Dermis microvascular lymphatic vessel endothelial cell (primary cell): Measurements from ENCODE around the gene KRT34. TPM values are rescaled to one million over a fixed set of nuclear protein-coding genes. Genes with fewer than 3 reads are reported as not detected.
A peak's percentile ranks its signal among the peaks of the same experiment; 100 is the strongest.
"Not testable (repeated sequence)": the region's sequence is repeated elsewhere in the genome, so short reads cannot be mapped to it uniquely, and the experiment has no call there.

ENCODE experiments used
- DNase-seq, 2 donors: peaks; one replicate each; pipeline versions ENCODE4 v3.0.0 to v3.0.0-alpha.2; 2010; ENCODE audit warnings: low read depth in 2 of 2
- total RNA-seq: library from RNA; depleted of rRNA; stranded (reverse); fragments of >200 nt; gene quantifications from 2 replicates; pipeline ENCODE4 v1.2.1, GENCODE V29; 2014

KRT34 gene
- total RNA-seq, 1 donor from 2014 or later = not detected

DNA sequence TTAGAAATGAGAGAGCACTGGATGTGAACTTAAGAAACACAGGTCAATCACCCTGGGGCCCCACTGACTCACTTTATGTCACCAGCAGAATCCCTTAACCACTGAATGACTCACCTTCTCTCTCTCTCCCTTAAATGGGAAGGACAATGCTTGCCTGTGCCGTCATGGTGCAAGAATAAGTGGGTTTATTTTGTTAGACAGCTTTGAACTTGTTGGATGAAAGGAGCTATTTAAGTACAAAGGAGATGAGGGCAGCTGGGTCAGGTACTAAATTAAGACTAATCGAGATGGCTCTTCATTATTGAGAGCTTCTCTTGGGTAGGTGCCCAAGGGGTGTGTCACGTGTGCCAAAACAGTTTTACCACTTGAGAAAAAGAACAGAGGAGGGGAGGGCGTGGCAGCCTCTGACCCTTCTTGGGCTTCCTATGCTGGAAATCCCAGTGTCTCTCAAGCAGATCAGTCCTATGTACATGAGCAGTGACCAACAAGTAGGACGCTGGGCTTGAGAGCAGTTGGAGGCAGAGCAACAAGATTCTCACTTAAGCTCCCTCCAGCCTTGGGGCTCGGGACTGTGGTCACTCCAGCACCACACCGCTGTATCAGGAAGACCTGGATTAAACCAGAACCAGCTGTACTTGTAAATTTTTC is 22.0 kb upstream of the KRT34 start:
- DNase-seq = peak in 1 of 2 donors; percentile 57

DNA sequence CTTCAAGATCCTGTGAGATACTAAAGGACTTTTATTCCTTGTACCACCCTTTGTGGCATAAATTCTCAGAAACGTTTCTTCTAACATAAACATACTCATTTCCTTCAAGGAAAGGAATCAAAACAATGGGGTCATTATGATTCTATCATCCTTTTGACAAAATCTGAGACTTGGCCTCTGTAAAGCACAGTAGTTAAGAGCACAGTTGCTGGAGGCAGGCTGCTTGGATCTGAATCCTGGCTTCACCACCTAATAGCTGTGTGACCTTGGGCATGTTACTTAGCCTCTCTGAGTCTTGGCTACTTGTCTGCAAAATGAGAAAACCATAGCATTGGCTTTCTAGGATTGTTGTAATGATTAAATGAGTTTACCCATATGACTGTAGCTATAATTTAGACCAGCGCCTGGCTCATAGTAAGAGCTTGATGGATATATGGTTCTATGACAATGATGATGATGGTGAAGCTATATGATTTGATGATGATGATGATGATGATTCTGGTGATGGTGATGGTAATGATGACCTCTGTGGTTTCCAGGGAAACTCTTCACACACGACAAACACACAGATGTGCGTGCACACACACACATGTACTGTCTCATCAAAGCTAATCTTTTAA is 21.4 kb upstream of the KRT34 start:
- peak in 1 of 2 donors; percentile 34 for DNase-seq

DNA sequence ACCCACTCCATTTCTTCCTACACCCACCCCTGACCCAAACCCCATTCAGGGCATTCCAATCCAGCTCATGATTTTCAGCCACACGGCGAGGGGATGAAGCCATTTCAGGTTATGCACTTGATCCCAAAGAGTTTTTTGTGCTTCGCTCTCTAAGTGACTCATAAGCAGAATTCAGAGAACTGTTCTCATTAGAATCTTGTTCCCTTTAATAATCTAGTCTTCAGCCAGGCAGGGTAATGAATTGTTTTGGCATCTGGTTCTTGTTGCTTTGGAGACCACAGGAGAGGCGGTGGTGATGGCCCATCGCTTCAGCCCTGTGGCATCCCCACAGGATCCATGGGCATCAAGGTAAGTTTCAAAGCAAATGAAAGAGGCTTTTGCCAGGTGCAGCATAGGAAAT is 20.1 kb upstream of the KRT34 start:
- no peak for DNase-seq

DNA sequence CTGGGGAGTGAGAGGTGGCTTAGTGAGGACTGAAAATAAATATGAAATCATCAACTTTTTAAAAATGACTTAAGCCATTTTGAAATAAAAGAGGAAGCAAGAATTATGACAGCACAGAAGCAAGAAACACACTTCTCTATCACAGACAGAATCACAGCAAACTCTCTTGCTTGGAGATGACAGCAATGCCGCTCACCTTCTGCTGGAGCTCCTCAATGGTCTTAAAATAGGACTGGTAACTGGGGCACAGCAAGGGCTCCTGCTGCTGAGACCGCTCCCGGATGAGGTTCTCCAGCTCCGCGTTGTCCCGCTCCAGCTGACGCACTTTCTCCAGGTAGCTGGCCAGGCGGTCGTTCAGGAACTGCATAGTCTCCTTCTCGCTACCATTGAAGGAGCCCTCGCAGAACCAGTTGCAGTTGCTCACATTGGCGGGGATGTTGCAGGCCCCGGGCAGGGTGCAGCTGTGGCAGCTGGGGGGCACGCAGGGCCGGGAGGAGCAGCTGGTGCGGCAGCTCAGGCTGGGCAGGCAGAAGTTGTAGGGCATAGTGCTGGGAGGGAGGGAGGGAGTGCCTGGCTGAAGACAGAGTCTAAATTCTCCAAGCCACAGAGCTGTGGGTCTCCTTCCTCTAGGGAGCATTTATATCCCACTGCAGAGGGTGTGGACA is 15.0 kb upstream of the KRT34 start, which contains the start of gene KRT31:
Gene KRT31 (minus strand): TSS at position 613 of the 665 bp plus-strand sequence. CDS start 69 bp downstream, at position 544.
- DNase-seq = no peak

DNA sequence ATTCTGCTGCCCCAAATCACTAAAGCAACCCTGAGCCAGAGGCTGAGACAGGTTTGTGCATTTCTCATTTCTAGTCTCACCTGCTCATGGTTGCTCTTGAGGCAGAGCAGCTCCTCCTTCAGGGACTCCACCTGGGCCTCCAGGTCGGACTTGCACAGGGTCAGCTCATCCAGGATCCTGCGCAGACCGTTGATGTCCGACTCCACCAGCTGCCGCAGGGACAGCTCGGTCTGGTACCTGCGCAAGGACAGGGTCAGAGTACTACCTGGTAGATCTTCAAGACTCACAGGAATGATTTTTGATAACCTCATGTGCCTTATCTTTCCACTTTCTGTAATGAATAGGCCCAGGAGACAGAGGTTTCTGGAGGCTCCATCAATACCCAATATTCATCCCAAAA is 14.2 kb upstream of the KRT34 start:
- DNase-seq = no peak

DNA sequence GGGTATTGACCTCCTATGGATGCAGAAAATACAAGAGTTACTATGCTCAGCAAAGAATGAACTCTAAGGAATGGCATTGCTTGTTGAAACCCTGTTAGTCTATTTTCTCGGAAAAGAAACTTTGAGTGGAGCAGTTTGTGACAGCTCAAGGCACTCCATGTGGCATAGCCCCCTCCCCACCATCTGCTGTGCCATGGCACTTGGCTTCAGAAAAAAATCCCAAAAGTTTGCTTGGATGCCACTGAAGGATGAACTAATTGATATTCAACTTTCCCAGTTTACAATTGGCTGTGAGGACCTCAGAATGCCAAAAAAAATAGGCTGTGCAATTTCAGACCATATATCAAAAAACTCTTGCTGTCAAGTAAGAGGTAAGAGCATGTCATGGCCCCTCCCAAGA is 13.5 kb upstream of the KRT34 start:
- DNase-seq = no peak

DNA sequence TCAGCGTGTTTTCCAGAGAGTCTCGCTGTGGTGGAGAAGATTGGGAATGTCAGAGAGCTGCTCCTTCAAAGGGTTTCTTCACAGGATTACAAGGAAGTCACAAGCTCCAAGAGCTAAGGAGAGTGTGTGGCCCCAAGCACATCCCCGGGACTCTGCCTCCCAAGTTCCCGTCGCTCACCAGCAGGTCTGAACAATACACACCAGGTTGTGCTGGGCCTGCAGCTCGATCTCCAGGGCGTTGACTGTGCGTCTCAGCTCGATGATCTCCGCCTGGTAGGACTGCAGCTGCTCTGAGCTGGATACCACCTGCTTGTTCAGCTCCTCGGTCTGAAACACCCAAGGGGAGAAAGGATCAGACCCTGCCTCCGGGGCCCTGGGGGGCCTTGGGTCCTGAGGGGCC is 12.9 kb upstream of the KRT34 start:
- not testable (repeated sequence) for DNase-seq

DNA sequence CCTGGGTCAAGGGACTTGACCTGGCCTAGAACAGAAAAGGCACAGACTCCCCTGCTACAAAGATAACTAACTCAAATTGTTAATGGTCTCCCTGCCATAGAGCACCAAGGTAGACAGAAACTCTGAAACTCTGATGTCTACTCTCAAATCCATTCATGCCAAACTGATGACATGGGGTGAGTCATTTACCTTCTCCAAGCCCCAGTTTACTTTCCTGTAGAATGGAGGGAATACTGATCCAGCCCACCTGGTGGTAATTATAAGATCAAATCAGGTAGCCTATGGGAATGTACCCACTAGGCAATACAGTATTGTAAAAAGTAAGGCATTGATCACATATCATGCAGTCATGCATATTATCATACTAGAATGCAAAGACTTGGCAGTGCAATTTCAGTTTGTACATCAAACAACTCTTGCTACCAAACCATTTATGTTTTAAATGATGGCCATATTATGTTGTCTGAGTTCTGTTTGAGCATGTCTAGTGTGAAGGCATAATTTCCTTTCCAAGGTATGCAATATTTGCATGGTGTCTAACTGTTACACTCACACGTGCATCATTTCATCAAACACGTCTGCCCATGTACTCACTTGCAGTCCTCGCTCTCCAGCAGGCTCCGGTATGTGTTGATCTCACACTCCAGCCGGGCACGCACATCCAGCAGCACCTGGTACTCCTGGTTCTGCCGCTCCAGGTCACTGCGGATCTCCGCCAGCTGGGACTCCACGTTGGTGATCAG is 12.3 kb upstream of the KRT34 start:
- DNase-seq = no peak

DNA sequence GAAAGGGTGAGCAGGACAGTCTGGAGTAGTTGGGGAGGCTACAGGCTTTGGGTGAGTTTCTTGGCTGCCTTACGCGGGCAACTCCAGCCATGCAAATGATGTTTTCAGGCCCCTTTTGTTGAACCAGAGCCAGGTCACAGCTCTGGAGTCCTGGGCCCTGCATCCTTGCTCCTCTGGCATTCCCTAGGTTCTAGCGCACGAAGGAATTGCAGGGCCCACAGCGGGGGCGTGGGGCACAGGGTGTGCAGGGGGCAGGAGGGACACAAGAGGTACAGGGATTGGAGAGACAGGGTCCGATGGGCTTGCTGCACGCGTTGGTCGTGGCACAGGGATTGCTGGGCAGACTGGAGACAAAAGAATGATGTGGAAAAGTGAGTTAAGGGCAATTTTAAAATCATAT is 11.7 kb upstream of the KRT34 start:
- DNase-seq = no peak

DNA sequence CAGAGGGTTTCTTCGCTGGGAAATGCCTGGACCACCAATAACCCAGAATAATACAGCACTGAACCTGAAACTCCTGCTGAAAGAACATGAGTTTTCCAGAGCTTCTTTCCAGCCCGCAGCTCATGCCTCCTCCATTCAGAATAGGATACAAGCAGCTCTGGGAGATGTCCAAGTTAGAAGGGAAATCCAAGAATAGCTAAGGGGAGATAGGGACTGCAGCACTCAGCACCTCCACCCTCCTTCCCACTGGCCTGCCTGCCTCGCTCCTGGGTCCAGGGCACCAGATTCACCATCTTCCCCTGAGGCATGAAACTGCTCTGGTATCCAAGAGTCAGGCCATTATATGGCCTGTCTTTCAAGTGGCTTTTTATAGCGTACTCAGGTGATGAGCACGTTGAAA is 11.2 kb upstream of the KRT34 start:
- DNase-seq = no peak

DNA sequence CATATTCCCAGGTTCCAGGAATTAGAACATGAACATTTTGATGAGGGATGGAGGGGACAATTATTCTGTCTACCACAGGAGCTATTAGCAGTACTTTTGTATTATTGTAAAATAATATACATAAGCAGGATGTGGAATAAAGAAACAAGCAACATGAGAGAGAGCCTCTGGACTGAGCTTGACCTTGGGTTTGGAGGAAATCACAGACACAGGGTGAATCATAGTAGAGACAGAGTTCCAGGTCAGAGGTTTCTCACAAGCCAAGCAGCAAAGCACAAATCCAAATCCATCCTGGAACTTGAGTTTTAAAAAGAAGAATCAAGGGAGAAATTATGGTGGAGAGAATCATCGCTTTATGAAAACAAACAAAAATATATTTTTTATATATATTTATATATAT is 10.2 kb upstream of the KRT34 start:
- DNase-seq = no peak

DNA sequence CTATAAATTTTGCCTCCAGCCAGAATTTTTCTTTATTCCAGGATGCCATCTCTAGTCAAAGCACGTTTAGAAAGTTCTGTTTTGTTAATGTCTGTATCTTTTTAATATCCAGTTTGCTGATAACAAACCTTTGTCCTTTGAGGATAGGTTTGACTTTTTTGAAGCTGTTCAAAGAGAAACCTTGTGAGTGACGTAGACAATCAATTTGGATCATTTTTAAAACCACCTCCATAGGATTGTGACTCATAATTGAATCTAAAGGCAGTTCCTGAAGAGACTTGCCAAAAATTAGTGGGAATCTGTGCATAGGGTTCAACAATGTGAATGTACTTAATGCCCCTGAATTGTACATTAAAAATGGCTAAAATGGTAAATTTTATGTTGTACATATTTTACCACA is 9.4 kb upstream of the KRT34 start:
- DNase-seq = no peak

DNA sequence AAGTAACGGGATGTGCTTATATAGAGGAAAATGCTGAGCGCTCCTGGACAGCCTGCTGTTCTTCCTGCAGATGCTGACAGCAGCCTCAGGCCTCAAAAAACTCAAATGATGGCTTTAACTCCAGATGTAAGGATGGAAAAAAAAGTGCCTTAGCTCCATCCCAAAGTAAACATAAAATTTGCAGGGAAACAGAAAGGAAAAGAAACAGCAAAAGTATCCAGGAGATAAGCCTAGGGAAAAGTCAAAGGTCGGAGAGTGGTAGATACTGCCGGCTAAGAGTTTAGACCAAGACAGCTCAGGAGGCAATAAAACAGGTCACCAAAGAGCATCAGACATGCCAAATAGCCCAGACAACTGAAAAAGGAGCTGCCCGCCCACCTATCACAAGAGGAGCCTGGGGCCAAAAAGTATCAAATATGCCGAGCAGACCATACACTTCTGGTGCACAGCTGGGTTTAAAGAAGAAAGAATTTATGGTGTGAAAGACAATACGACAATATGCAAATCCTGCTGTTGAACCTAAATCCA is 8.4 kb upstream of the KRT34 start:
- no peak for DNase-seq

DNA sequence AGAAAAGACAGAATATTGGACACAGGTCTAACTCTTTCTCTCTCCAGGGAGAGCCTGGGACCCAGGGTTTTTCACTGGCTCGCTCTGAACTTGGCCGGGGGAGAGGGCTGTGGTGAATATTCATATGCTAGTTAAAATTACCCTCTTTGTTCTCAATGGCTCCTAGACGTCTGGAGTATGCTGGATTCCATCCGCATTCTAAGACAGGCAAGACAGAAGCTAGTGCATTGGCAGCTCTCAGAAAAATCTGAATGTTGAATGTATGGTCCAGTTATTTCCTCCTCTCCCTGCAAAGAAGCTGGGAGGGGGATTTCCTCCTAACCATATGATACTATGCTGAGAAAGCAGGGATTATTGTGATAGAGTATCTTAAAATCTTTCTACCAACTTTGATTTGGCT is 5.6 kb upstream of the KRT34 start:
- DNase-seq = no peak

DNA sequence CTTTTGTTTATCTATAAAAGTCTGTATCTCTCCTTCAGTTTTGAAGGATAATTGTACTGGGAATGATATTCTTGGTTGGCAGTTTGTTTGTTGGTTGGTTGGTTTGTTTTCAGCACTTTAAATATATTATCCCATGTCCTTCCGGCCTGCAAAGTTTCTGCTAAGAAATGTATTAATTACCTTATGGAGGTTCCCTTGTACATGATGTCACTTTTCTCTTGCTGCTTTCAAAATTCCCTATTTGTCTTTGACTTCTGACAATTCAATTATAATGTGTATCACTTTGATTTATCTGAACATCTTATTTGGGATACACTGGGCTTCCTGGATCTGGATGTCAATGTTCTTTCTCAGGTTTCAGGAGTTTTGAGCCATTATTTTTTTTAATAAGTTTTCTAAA is 4.1 kb upstream of the KRT34 start:
- DNase-seq = no peak

DNA sequence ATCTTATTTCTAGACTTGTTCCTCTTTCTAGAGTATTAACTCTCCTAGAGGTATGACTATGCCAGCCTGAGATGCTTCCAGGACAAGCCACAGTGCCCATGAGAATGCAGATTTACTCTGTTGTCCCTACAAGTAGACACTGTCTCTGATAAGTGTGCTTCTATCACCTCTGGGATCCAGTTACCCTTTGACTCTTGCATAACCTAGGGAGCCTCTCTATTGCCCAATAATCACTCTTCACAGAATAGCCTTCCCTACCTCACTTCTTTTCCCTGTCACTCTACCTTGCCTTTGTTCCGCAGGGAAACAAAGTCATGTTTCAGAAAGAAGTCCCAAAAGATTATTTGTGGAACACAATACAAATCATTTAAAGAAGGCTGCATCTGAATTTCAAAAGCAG is 1.6 kb upstream of the KRT34 start:
- no peak for DNase-seq

DNA sequence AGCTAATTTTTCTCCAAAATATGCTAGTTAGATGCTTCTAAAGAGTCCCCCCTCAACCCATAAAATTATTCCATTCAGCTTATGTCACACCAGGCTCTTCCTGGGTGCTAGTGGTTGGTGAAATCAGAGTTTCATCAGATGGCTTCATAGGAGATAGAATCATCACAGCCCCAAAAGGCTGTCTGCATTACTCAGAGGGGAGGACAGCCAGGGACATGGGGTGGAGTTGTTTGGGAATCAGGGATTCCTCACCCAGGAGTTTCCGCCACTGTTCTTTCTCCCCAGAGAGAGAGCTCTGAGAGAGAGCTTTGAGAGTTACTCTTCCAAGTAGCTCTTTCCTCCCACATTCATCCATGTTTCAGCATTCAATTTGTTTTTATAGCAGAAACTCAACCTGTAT is 288 bp upstream of the KRT34 start:
- DNase-seq = no peak

DNA sequence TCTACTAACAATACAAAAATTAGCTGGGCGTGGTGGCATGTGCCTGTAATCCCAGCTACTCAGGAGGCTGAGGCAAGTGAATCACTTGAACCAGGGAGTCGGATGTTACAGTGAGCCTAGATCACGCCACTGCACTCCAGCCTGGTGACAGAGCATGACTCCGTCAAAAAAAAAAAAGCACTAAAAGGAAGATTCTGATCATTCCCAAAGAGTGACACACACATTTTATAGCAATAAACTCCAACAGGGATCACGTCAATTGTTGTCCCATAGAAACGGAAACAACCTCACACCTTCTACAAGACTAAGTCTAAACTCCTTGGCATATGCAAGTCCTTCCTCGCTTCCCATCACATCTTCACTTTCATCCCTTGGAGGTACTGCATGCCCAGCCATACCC is 2.0 kb downstream of the KRT34 start:
- DNase-seq = not testable (repeated sequence)

DNA sequence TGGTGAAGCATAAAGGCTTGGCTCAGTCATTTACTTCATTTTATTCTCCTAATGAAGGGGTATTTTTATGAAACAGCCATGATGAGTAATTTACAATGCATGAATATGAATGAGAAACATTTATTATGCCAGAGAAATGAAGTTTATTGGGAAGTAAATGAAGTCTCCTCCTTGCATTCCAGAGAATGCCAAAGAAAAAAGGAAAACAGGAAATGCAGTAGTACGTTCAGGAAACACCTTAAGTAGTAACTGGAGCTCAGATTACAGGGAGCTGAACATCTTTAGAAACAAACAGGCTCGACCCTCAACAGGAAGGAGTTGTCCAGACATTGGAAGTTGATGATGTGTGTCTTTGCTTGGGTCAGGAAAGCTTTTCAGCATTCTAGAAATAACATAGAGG is 4.6 kb downstream of the KRT34 start:
- peak in 1 of 2 donors; percentile 24 for DNase-seq

DNA sequence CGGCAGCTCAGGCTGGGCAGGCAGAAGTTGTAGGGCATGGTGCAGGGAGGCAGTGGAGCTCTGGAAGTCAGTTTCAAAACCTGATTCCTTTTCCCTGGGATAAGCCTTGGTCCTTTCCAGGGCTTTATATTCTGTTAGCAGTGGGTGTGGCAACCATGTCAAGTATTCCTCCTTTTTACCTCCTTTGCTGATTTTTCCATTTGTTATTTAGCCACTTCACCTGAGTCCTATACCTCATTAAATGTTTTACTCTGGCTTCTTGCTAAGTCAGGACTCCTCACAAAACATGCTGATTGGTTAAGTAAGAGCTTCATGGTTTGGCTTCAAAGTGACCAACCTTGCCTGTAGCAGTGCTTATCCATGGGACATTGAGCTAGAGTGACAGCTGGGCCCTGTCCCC is 12.4 kb downstream of the KRT34 start, which contains the start of gene KRT33B:
Gene KRT33B (minus strand): TSS at position 101 of the 400 bp plus-strand sequence. CDS start 63 bp downstream, at position 38.
- DNase-seq = no peak

DNA sequence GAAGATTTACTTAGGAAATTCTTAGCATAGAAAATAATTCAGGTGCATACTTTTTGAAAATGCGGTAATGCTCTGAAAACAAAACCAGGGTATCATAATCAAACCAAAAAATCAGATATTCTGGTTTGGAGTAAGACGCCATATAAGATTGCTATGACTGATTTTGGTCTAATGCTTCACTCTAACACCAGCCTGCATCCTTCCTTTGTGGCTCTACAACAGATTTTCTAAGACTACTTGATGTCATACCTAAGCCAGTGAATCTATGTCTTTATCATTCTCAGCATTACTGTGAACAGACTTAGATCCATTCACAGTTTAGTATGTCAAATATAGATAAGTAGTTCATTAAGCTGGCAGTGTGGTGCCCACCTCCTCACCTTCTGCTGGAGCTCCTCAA is 13.1 kb downstream of the KRT34 start:
- DNase-seq = no peak
